Stomach (tissue), 9 donors: ENCODE data around the gene CLTCL1. TPM values are rescaled to one million over a fixed set of nuclear protein-coding genes. Genes with fewer than 3 reads are reported as not detected.
A peak's percentile ranks its signal among the peaks of the same experiment; 100 is the strongest.

Source experiments
- DNase-seq, 2 donors: peaks; one replicate each; pipeline versions ENCODE4 v3.0.0 to v3.0.0-alpha.2; 2013 to 2019
- H3K27ac ChIP-seq, 5 donors: fragments of 200-600 bp in 4 of 5; sonication (generic) in 4 of 5; one replicate each; pipeline ENCODE4 v1.5.1; 2013 to 2019; ENCODE audit warnings: mild to moderate bottlenecking in 1 of 5, moderate library complexity in 1 of 5
- H3K27me3 ChIP-seq, 3 donors: fragments of 200-600 bp; sonication (generic); one replicate each; pipeline ENCODE4 v1.5.1; 2017 to 2019; ENCODE audit warnings: mixed run types in 1 of 3
- H3K36me3 ChIP-seq, 4 donors: fragments of 200-600 bp; sonication (generic); 1 replicate in 3 of 4; 2 replicates in 1 of 4; pipeline ENCODE4 v1.5.1; 2016 to 2019
- H3K4me1 ChIP-seq, 4 donors: fragments of 200-600 bp; sonication (generic); one replicate each; pipeline ENCODE4 v1.5.1; 2016 to 2019
- H3K4me3 ChIP-seq, 4 donors: fragments of 200-600 bp; sonication (generic) in 3 of 4; one replicate each; pipeline ENCODE4 v1.5.1; 2016 to 2019; ENCODE audit warnings: mild to moderate bottlenecking in 1 of 4
- H3K9me3 ChIP-seq, 4 donors: fragments of 200-600 bp; sonication (generic); one replicate each; pipeline ENCODE4 v1.5.1; 2016 to 2019
- CTCF ChIP-seq, 7 experiments: fragments of 450-650 bp in 4 of 7; fragments of 200-600 bp in 3 of 7; sonication (generic) in 3 of 7; IDR thresholded peaks; one replicate each; pipeline ENCODE4 v1.5.1; 2016 to 2019; ENCODE audit warnings: antibody characterized with exemption in 7 of 7, control low read depth in 2 of 7, mild to moderate bottlenecking in 1 of 7
- EP300 ChIP-seq: sonication (generic); formaldehyde crosslinking; IDR thresholded peaks from one replicate; pipeline ENCODE4 v1.6.1; 2017; ENCODE audit warnings: antibody characterized with exemption
- POLR2A ChIP-seq, 4 donors: fragments of 450-650 bp; IDR thresholded peaks; one replicate each; pipeline ENCODE4 v1.6.1; 2016; ENCODE audit warnings: antibody characterized with exemption in 4 of 4, control low read depth in 2 of 4, mild to moderate bottlenecking in 1 of 4, moderate library complexity in 1 of 4
- POLR2AphosphoS5 ChIP-seq, 3 donors: sonication (generic); formaldehyde crosslinking; IDR thresholded peaks; one replicate each; pipeline ENCODE4 v1.6.1; 2016; ENCODE audit warnings: antibody characterized with exemption in 3 of 3
- WGBS, 5 donors: extraction: QIAGEN DNeasy Blood & Tissue Kit in 3 of 5; methylation state at CpG; one replicate each; pipeline versions ENCODE4 v1.1.5 to v1.1.7; 2013 to 2018; 5-methylcytosine and 5-hydroxymethylcytosine counted together
- intact Hi-C: fragments of 100-400 bp; cut with DNase I; formaldehyde crosslinking; loops from one replicate; pipeline ENCODE4 v1.15.1; 2023; ENCODE audit warnings: low total_unique reads
- polyA plus RNA-seq, 3 donors: library from polyadenylated mRNA; stranded (reverse); fragments of 200-250 nt; gene quantifications; one replicate each; pipeline ENCODE4 v1.2.3, GENCODE V29; 2013
- total RNA-seq, 5 donors: library from RNA; depleted of rRNA; stranded (reverse); fragments of >200 nt; gene quantifications; one replicate each; pipeline versions ENCODE4 v1.1.0 to v1.2.3, GENCODE V29; 2014 to 2016
- donor health status: healthy with polysubstance abuse.
- donor health status: Bipolar disorder and iron deficiency.
- donor health status: healthy.

CLTCL1 gene
- total and polyA plus RNA-seq, 8 donors = 3.0 to 10.1 (median 4.7) TPM

- Histone ChIP-seq H3K27ac (no peak overlapping the region), H3K36me3 (no peaks in the 10 kb centered on the region), H3K4me1 (peaks cover 40 to 49% (median 48%) of the 10 kb centered on the region in 4 donors), H3K27me3 (peaks cover 10 to 60% (median 41%) of the 10 kb centered on the region in 3 donors), H3K4me3 (peak overlapping the region; percentile 23 to 43 (median 26)), H3K9me3 (no peaks in the 10 kb centered on the region)
- WGBS, 5 donors = 4 to 8% (median 5%) methylated on average over 41 to 58 of the region's 58 CpGs
- intact Hi-C loops = no loop called here
- DNase-seq = peak in 1 of 2 donors; percentile 24
- TF ChIP-seq POLR2A (IDR thresholded peaks at IDR 0.05) (no peak), POLR2AphosphoS5 (IDR thresholded peaks at IDR 0.05) (no peak), EP300 (no peak), CTCF (IDR thresholded peaks at IDR 0.05) (no peak)
Observed at GRCh38 chr22:19169002-19169946, 122.2 kb downstream of the CLTCL1 start.

GRCh38 chr22:19168088-19168890 lies 123.2 kb downstream of the CLTCL1 start:
- Histone ChIP-seq H3K4me3 (no peak overlapping the region), H3K27me3 (peaks cover 10 to 69% (median 44%) of the 10 kb centered on the region in 3 donors), H3K27ac (no peak overlapping the region), H3K36me3 (no peaks in the 10 kb centered on the region), H3K9me3 (no peaks in the 10 kb centered on the region), H3K4me1 (peaks cover 31 to 39% (median 38%) of the 10 kb centered on the region in 4 donors)
- no peak for TF ChIP-seq EP300
- TF ChIP-seq POLR2A (IDR thresholded peaks at IDR 0.05) = no peak
- TF ChIP-seq CTCF (IDR thresholded peaks at IDR 0.05) = no peak
- TF ChIP-seq POLR2AphosphoS5 (IDR thresholded peaks at IDR 0.05) = no peak
- intact Hi-C loops = no loop called here
- peak in 1 of 2 donors; percentile 4 for DNase-seq
- WGBS, 5 donors = 46 to 61% (median 53%) methylated on average over 16 to 17 of the region's 17 CpGs

- peaks cover 21 to 29% (median 28%) of the 10 kb centered on the region in 4 donors for H3K4me1 ChIP-seq
- no peak overlapping the region for H3K27ac ChIP-seq
- no peak for DNase-seq
- TF ChIP-seq POLR2A (IDR thresholded peaks at IDR 0.05) = no peak
- TF ChIP-seq CTCF (IDR thresholded peaks at IDR 0.05) = no peak
- TF ChIP-seq EP300 = no peak
- TF ChIP-seq POLR2AphosphoS5 (IDR thresholded peaks at IDR 0.05) = no peak
- intact Hi-C loops = no loop called here
- no peaks in the 10 kb centered on the region for H3K9me3 ChIP-seq
- no peaks in the 10 kb centered on the region for H3K36me3 ChIP-seq
- 66 to 80% (median 75%) methylated on average over 10 to 13 of the region's 13 CpGs for WGBS, 5 donors
- H3K4me3 ChIP-seq = no peak overlapping the region
- H3K27me3 ChIP-seq = peaks cover 10 to 72% (median 44%) of the 10 kb centered on the region in 3 donors
Observed at GRCh38 chr22:19167106-19167869, 124.2 kb downstream of the CLTCL1 start.

- no peak for DNase-seq
- TF ChIP-seq POLR2A (IDR thresholded peaks at IDR 0.05) (no peak), POLR2AphosphoS5 (IDR thresholded peaks at IDR 0.05) (no peak), EP300 (no peak), CTCF (IDR thresholded peaks at IDR 0.05) (no peak)
- Histone ChIP-seq H3K36me3 (no peaks in the 10 kb centered on the region), H3K9me3 (no peaks in the 10 kb centered on the region), H3K27ac (no peak overlapping the region), H3K4me3 (no peak overlapping the region), H3K27me3 (peaks cover 10 to 76% (median 44%) of the 10 kb centered on the region in 3 donors), H3K4me1 (peaks cover 19 to 23% (median 23%) of the 10 kb centered on the region in 4 donors)
- intact Hi-C loops = no loop called here
- WGBS, 5 donors = 74 to 88% (median 76%) methylated on average over 8 of the region's 8 CpGs
Observed at GRCh38 chr22:19166421-19166820, 125.1 kb downstream of the CLTCL1 start.
